HEK293 (cell line): ENCODE results near the gene SPRY1.

Experiments used
- CTCF ChIA-PET: fragments of 350-600 bp; formaldehyde crosslinking; extraction: SDS; loops from one replicate; lab custom pipeline; 2021; ENCODE audit warnings: antibody characterized with exemption; lab: Yijun Ruan, JAX
- POLR2A ChIA-PET: fragments of 300-600 bp; formaldehyde crosslinking; extraction: SDS; loops from one replicate; lab custom pipeline; 2020; ENCODE audit warnings: antibody characterized with exemption, inconsistent platforms; lab: Yijun Ruan, JAX
- H3K27ac ChIP-seq: fragments of 200-500 bp; sonication (Bioruptor generic); 2 replicates; pipeline ENCODE4 v1.5.1; 2014; ENCODE audit warnings: low read depth, low read length, control low read depth, inconsistent platforms; ENCODE audit errors: extremely low read depth
- H3K36me3 ChIP-seq, 2 experiments: fragments of 200-500 bp in 1 of 2; sonication (Bioruptor generic) in 1 of 2; 1 replicate in 1 of 2; 2 replicates in 1 of 2; pipeline ENCODE4 v1.5.1; 2014 to 2017; ENCODE audit warnings: inconsistent platforms in 2 of 2, low read length in 2 of 2; ENCODE audit not compliant: control insufficient read depth in 2 of 2, insufficient read depth in 1 of 2
- H3K4me1 ChIP-seq: fragments of 200-500 bp; sonication (Bioruptor generic); 2 replicates; pipeline ENCODE4 v1.5.1; 2014; ENCODE audit warnings: mild to moderate bottlenecking, low read length, inconsistent platforms; ENCODE audit not compliant: control insufficient read depth, insufficient read depth
- H3K4me3 ChIP-seq: 2 replicates; pipeline ENCODE4 v1.5.1; 2011; ENCODE audit warnings: low read depth, mild to moderate bottlenecking, control low read depth, low read length, moderate library complexity
- H3K9me3 ChIP-seq: fragments of 200-500 bp; sonication (Bioruptor generic); 2 replicates; pipeline ENCODE4 v1.5.1; 2014; ENCODE audit warnings: low read depth, low read length, inconsistent platforms; ENCODE audit not compliant: control insufficient read depth, insufficient read depth
- BCL6B ChIP-seq: fragments of 450-650 bp; formaldehyde crosslinking; IDR thresholded peaks from 2 replicates; pipeline ENCODE4 v1.5.1; 2017; ENCODE audit warnings: missing biosample characterization, missing genetic modification characterization
- FEZF1 ChIP-seq: fragments of 450-650 bp; formaldehyde crosslinking; IDR thresholded peaks from 2 replicates; pipeline ENCODE4 v1.5.1; 2016; ENCODE audit warnings: missing biosample characterization, missing genetic modification characterization
- HOXD13 ChIP-seq: sonication (generic); formaldehyde crosslinking; IDR thresholded peaks from 2 replicates; pipeline ENCODE4 v1.8.0; 2022; ENCODE audit warnings: missing genetic modification reagents, borderline replicate concordance
- INSM2 ChIP-seq: fragments of 450-650 bp; formaldehyde crosslinking; IDR thresholded peaks from 2 replicates; pipeline ENCODE4 v1.5.1; 2016; ENCODE audit warnings: missing biosample characterization, missing genetic modification characterization
- KLF9 ChIP-seq: fragments of 450-650 bp; formaldehyde crosslinking; IDR thresholded peaks from 2 replicates; pipeline ENCODE4 v1.5.1; 2016; ENCODE audit warnings: missing biosample characterization, missing genetic modification characterization, low read depth
- PATZ1 ChIP-seq: fragments of 450-650 bp; formaldehyde crosslinking; IDR thresholded peaks from 2 replicates; pipeline ENCODE4 v1.5.1; 2016; ENCODE audit warnings: missing biosample characterization, missing genetic modification characterization
- TRIM28 ChIP-seq: IDR thresholded peaks from 2 replicates; pipeline ENCODE4 v1.6.1; 2011; ENCODE audit warnings: low read length, control low read depth, borderline replicate concordance
- YY1 ChIP-seq: fragments of 450-650 bp; formaldehyde crosslinking; IDR thresholded peaks from 2 replicates; pipeline ENCODE4 v1.5.1; 2018; ENCODE audit warnings: missing biosample characterization, missing genetic modification characterization
- ZFP69B ChIP-seq: fragments of 450-650 bp; formaldehyde crosslinking; IDR thresholded peaks from 2 replicates; pipeline ENCODE4 v1.5.1; 2016; ENCODE audit warnings: missing biosample characterization, missing genetic modification characterization
- ZNF112 ChIP-seq: fragments of 450-650 bp; formaldehyde crosslinking; IDR thresholded peaks from 2 replicates; pipeline ENCODE4 v1.5.0; 2017; ENCODE audit warnings: missing biosample characterization, missing genetic modification characterization
- ZNF18 ChIP-seq: fragments of 450-650 bp; formaldehyde crosslinking; IDR thresholded peaks from 2 replicates; pipeline ENCODE4 v1.5.1; 2016; ENCODE audit warnings: missing biosample characterization, missing genetic modification characterization
- ZNF529 ChIP-seq: fragments of 450-650 bp; formaldehyde crosslinking; IDR thresholded peaks from 2 replicates; pipeline ENCODE4 v1.5.1; 2017; ENCODE audit warnings: missing genetic modification characterization, missing biosample characterization; ENCODE audit not compliant: insufficient replicate concordance
- ZNF549 ChIP-seq: fragments of 450-650 bp; IDR thresholded peaks from 2 replicates; pipeline ENCODE4 v1.5.1; 2018; ENCODE audit warnings: missing biosample characterization, missing genetic modification characterization, mild to moderate bottlenecking, inconsistent platforms, moderate library complexity
- ZNF623 ChIP-seq: fragments of 450-650 bp; formaldehyde crosslinking; IDR thresholded peaks from 2 replicates; pipeline ENCODE4 v1.5.1; 2016; ENCODE audit warnings: missing biosample characterization, missing genetic modification characterization
- ZNF670 ChIP-seq: fragments of 450-650 bp; formaldehyde crosslinking; IDR thresholded peaks from 2 replicates; pipeline ENCODE4 v1.5.1; 2016; ENCODE audit warnings: missing biosample characterization, missing genetic modification characterization, low read depth
- ZNF791 ChIP-seq: fragments of 450-650 bp; formaldehyde crosslinking; IDR thresholded peaks from 2 replicates; pipeline ENCODE4 v1.5.1; 2016; ENCODE audit warnings: missing biosample characterization, missing genetic modification characterization

The SPRY1 gene

GRCh38 chr4:123378794-123379193 lies 17.8 kb upstream of the SPRY1 start:
- Histone ChIP-seq H3K9me3 (no peaks in the 10 kb centered on the region), H3K4me3 (no peak overlapping the region), H3K36me3 (no peaks in the 10 kb centered on the region), H3K27ac (no peak overlapping the region), H3K4me1 (no peaks in the 10 kb centered on the region)
- TF ChIP-seq ZNF670 (no peak), YY1 (tag by site-specific recombination) (no peak), KLF9 (no peak), ZFP69B (tag by site-specific recombination) (no peak), ZNF529 (tag by site-specific recombination) (no peak), ZNF623 (no peak)
- CTCF ChIA-PET = interaction anchor here (0.9 kb wide), 1 partner anchor 19 kb away, joined by 3 read pairs; no protein-coding TSS in a partner anchor
- POLR2A ChIA-PET = no interaction called here

DNA sequence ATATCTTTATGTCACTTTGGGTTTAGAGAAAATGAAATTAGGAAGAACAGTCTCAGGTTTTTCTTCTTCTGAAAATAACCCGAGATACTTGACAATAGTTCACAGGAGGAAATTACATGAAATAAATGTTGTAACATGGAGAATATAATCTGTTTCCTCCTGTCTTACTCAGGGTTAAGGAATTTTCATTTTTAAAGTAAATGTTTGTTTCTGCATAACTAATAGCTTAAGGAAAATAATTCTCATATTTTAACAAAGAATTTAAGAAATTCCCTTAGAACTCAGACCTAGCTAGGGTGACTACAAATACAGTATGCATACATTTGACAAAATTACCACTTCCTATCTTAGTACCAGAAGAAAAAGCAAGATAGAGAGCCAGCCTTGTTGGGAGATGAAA lies 17.2 kb upstream of the SPRY1 start:
- ChIA-PET CTCF (no interaction called here), POLR2A (no interaction called here)
- TF ChIP-seq HOXD13 (CRISPR knock-in tag) = no peak
- TF ChIP-seq ZNF18 (tag by site-specific recombination) = no peak
- TF ChIP-seq INSM2 (tag by site-specific recombination) = no peak
- no peak for TF ChIP-seq FEZF1 (tag by site-specific recombination)
- no peak for TF ChIP-seq ZNF791 (tag by site-specific recombination)
- TF ChIP-seq ZNF549 (tag by site-specific recombination) = no peak
- no peak for TF ChIP-seq TRIM28
- TF ChIP-seq PATZ1 (tag by site-specific recombination) = no peak
- TF ChIP-seq BCL6B = no peak
- TF ChIP-seq ZNF112 (tag by site-specific recombination) = no peak
- H3K36me3 ChIP-seq = no peaks in the 10 kb centered on the region
- no peak overlapping the region for H3K4me3 ChIP-seq
- H3K4me1 ChIP-seq = no peaks in the 10 kb centered on the region
- no peaks in the 10 kb centered on the region for H3K9me3 ChIP-seq
- no peak overlapping the region for H3K27ac ChIP-seq
